Rectal smooth muscle tissue (tissue), 1 donor: ENCODE results near the gene GRID1.
"Not testable (repeated sequence)": the region's sequence is repeated elsewhere in the genome, so short reads cannot be mapped to it uniquely, and the experiment has no call there.

Experiments used
- H3K27ac ChIP-seq: one replicate; pipeline ENCODE4 v1.7.0; 2013; ENCODE audit warnings: low read depth, low read length, inconsistent platforms
- H3K27me3 ChIP-seq: one replicate; pipeline ENCODE4 v1.7.0; 2013; ENCODE audit warnings: low read length; ENCODE audit not compliant: control insufficient read depth, insufficient read depth
- H3K36me3 ChIP-seq: one replicate; pipeline ENCODE4 v1.7.0; 2013; ENCODE audit warnings: low read length; ENCODE audit not compliant: control insufficient read depth, insufficient read depth
- H3K4me1 ChIP-seq: one replicate; pipeline ENCODE4 v1.7.0; 2013; ENCODE audit warnings: low read length; ENCODE audit not compliant: control insufficient read depth, insufficient read depth
- H3K4me3 ChIP-seq: one replicate; pipeline ENCODE4 v1.7.0; 2013; ENCODE audit warnings: low read length
- H3K9ac ChIP-seq: one replicate; pipeline ENCODE4 v1.7.0; 2013; ENCODE audit warnings: low read length

GRID1 gene

GRCh38 chr10:86033581-86033980 is 333.0 kb downstream of the GRID1 start:
- no peak overlapping the region for H3K9ac ChIP-seq
- H3K4me3 ChIP-seq: no peak overlapping the region

GRCh38 chr10:86032087-86032486 is 334.5 kb downstream of the GRID1 start:
- not testable (repeated sequence) for H3K4me3 ChIP-seq, H3K36me3 ChIP-seq, H3K4me1 ChIP-seq, H3K27ac ChIP-seq, H3K9ac ChIP-seq, H3K27me3 ChIP-seq

More at GRCh38 chr10:86033581-86033980, 333.0 kb downstream of the GRID1 start:
- Histone ChIP-seq H3K27ac (no peak overlapping the region), H3K27me3 (no peaks in the 10 kb centered on the region), H3K36me3 (no peaks in the 10 kb centered on the region), H3K4me1 (no peaks in the 10 kb centered on the region)

GRCh38 chr10:86030312-86030711 is 336.3 kb downstream of the GRID1 start:
- no peaks in the 10 kb centered on the region for H3K4me1 ChIP-seq
- no peak overlapping the region for H3K27ac ChIP-seq
- H3K27me3 ChIP-seq: no peaks in the 10 kb centered on the region
- H3K36me3 ChIP-seq: no peaks in the 10 kb centered on the region
- no peak overlapping the region for H3K9ac ChIP-seq
- H3K4me3 ChIP-seq: no peak overlapping the region

GRCh38 chr10:86027346-86027745 is 339.2 kb downstream of the GRID1 start:
- Histone ChIP-seq H3K36me3 (no peaks in the 10 kb centered on the region), H3K27ac (no peak overlapping the region), H3K4me1 (no peaks in the 10 kb centered on the region), H3K4me3 (no peak overlapping the region), H3K9ac (no peak overlapping the region), H3K27me3 (no peaks in the 10 kb centered on the region)

GRCh38 chr10:86025509-86025908 is 341.1 kb downstream of the GRID1 start:
- no peak overlapping the region for H3K9ac ChIP-seq
- no peak overlapping the region for H3K4me3 ChIP-seq
- no peaks in the 10 kb centered on the region for H3K36me3 ChIP-seq
- no peaks in the 10 kb centered on the region for H3K4me1 ChIP-seq
- no peaks in the 10 kb centered on the region for H3K27me3 ChIP-seq
- H3K27ac ChIP-seq: no peak overlapping the region

GRCh38 chr10:86024281-86025041 is 342.1 kb downstream of the GRID1 start:
- no peak overlapping the region for H3K9ac ChIP-seq
- no peaks in the 10 kb centered on the region for H3K36me3 ChIP-seq
- H3K4me1 ChIP-seq: no peaks in the 10 kb centered on the region
- no peak overlapping the region for H3K4me3 ChIP-seq
- H3K27ac ChIP-seq: no peak overlapping the region
- H3K27me3 ChIP-seq: no peaks in the 10 kb centered on the region

- Histone ChIP-seq H3K9ac (no peak overlapping the region), H3K4me1 (no peaks in the 10 kb centered on the region), H3K27ac (no peak overlapping the region), H3K4me3 (no peak overlapping the region), H3K27me3 (no peaks in the 10 kb centered on the region), H3K36me3 (no peaks in the 10 kb centered on the region)
Measured at GRCh38 chr10:86023931-86024280, 342.7 kb downstream of the GRID1 start.

- Histone ChIP-seq H3K4me1 (no peaks in the 10 kb centered on the region), H3K4me3 (no peak overlapping the region), H3K27me3 (no peaks in the 10 kb centered on the region), H3K27ac (no peak overlapping the region), H3K36me3 (no peaks in the 10 kb centered on the region), H3K9ac (no peak overlapping the region)
Measured at GRCh38 chr10:86023336-86023735, 343.3 kb downstream of the GRID1 start.

- Histone ChIP-seq H3K36me3 (no peaks in the 10 kb centered on the region), H3K27ac (no peak overlapping the region), H3K27me3 (no peaks in the 10 kb centered on the region), H3K9ac (no peak overlapping the region), H3K4me1 (no peaks in the 10 kb centered on the region), H3K4me3 (no peak overlapping the region)
Measured at GRCh38 chr10:86022906-86023305, 343.7 kb downstream of the GRID1 start.

GRCh38 chr10:86020134-86020533 is 346.5 kb downstream of the GRID1 start:
- no peak overlapping the region for H3K4me3 ChIP-seq
- H3K9ac ChIP-seq: no peak overlapping the region
- H3K27ac ChIP-seq: no peak overlapping the region
- no peaks in the 10 kb centered on the region for H3K27me3 ChIP-seq
- H3K36me3 ChIP-seq: no peaks in the 10 kb centered on the region
- no peaks in the 10 kb centered on the region for H3K4me1 ChIP-seq

- Histone ChIP-seq H3K27ac (no peak overlapping the region), H3K27me3 (no peaks in the 10 kb centered on the region), H3K36me3 (no peaks in the 10 kb centered on the region), H3K9ac (no peak overlapping the region), H3K4me3 (no peak overlapping the region), H3K4me1 (no peaks in the 10 kb centered on the region)
Measured at GRCh38 chr10:86019141-86019540, 347.5 kb downstream of the GRID1 start.

- H3K9ac ChIP-seq: no peak overlapping the region
- H3K27ac ChIP-seq: no peak overlapping the region
- no peaks in the 10 kb centered on the region for H3K4me1 ChIP-seq
- H3K27me3 ChIP-seq: no peaks in the 10 kb centered on the region
- no peak overlapping the region for H3K4me3 ChIP-seq
- H3K36me3 ChIP-seq: no peaks in the 10 kb centered on the region
Measured at GRCh38 chr10:86018735-86019058, 347.9 kb downstream of the GRID1 start.

- H3K36me3 ChIP-seq: no peaks in the 10 kb centered on the region
- no peaks in the 10 kb centered on the region for H3K27me3 ChIP-seq
- no peak overlapping the region for H3K27ac ChIP-seq
- no peak overlapping the region for H3K9ac ChIP-seq
- H3K4me3 ChIP-seq: no peak overlapping the region
- H3K4me1 ChIP-seq: no peaks in the 10 kb centered on the region
Measured at GRCh38 chr10:86017841-86018734, 348.5 kb downstream of the GRID1 start.
